HCT116 (cell line): Measurements from ENCODE around the gene POLR3G. TPM values are rescaled to one million over a fixed set of nuclear protein-coding genes. Genes with fewer than 3 reads are reported as not detected.

ENCODE experiments used
- ATAC-seq: fragments of 200-7000 bp; cut with Tn5 transposase; 2 replicates; pipeline ENCODE4 v1.9.1; 2020; ENCODE audit warnings: mild to moderate bottlenecking, moderate library complexity
- BruUV-seq: library from RNA; stranded (reverse); fragments of 400-500 nt; replicated peaks from 2 replicates; lab custom pipeline; 2021; lab: Mats Ljungman, UMichigan
- CTCF ChIA-PET: fragments of 300-600 bp; sonication (Branson Sonifier 250); formaldehyde crosslinking; loops from one replicate; lab custom pipeline; 2021; ENCODE audit warnings: antibody characterized with exemption; lab: Charles Lee
- POLR2A ChIA-PET: fragments of 300-600, 350-600 bp; sonication (Branson Sonifier 250); formaldehyde crosslinking; loops from one replicate; lab custom pipeline; 2021; ENCODE audit warnings: antibody characterized with exemption; lab: Charles Lee
- RAD21 ChIA-PET, 2 experiments: fragments of 300-600 bp; sonication (Branson Sonifier 250); formaldehyde crosslinking; loops; one replicate each; lab custom pipeline; 2023; ENCODE audit warnings: low total read pairs in 2 of 2; ENCODE audit not compliant: uncharacterized antibody in 2 of 2, unreplicated experiment in 2 of 2, low non-redundant PET in 1 of 2; lab: Charles Lee
- DNase-seq: peaks from one replicate; pipeline ENCODE4 v3.0.0-alpha.2; 2010; ENCODE audit warnings: low read depth, low spot score
- H2AFZ ChIP-seq: fragments of 200-600 bp; shearing (Covaris generic), sonication (generic); 2 replicates; pipeline ENCODE4 v1.6.1; 2017; ENCODE audit warnings: low read depth, mixed run types, mixed read lengths, antibody characterized with exemption, low read length; ENCODE audit not compliant: poor library complexity, severe bottlenecking
- H3K27ac ChIP-seq: 2 replicates; pipeline ENCODE4 v1.5.1; 2012; ENCODE audit warnings: low read depth, low read length
- H3K27me3 ChIP-seq: fragments of 200-600 bp; sonication (generic); 2 replicates; pipeline ENCODE4 v1.6.1; 2016; ENCODE audit warnings: mixed run types, low read length, mixed read lengths; ENCODE audit not compliant: insufficient read depth
- H3K36me3 ChIP-seq, 2 experiments: fragments of 200-500 bp in 1 of 2; fragments of 200-600 bp in 1 of 2; sonication (Bioruptor generic) in 1 of 2; sonication (generic) in 1 of 2; 2 replicates each; pipeline versions ENCODE4 v1.5.1 to v1.6.1; 2014 to 2016; ENCODE audit warnings: low read length in 2 of 2, inconsistent platforms in 1 of 2, mixed read lengths in 1 of 2, mixed run types in 1 of 2; ENCODE audit not compliant: insufficient read depth in 2 of 2, control insufficient read depth in 1 of 2
- H3K4me1 ChIP-seq, 2 experiments: fragments of 200-600 bp in 1 of 2; sonication (generic) in 1 of 2; 2 replicates each; pipeline versions ENCODE4 v1.5.1 to v1.6.1; 2012 to 2017; ENCODE audit warnings: low read length in 2 of 2, inconsistent platforms in 1 of 2, mild to moderate bottlenecking in 1 of 2, mixed read lengths in 1 of 2, mixed run types in 1 of 2, moderate library complexity in 1 of 2; ENCODE audit not compliant: insufficient read depth in 2 of 2, control insufficient read depth in 1 of 2
- H3K4me2 ChIP-seq: fragments of 200-600 bp; sonication (generic); 2 replicates; pipeline ENCODE4 v1.6.1; 2017; ENCODE audit warnings: mixed run types, low read length, mixed read lengths
- H3K4me3 ChIP-seq, 2 experiments: fragments of 200-600 bp in 1 of 2; sonication (generic) in 1 of 2; replicated peaks in 1 of 2; 2 replicates each; pipeline ENCODE4 v1.5.1; 2011 to 2016; ENCODE audit warnings: low read length in 2 of 2, control low read depth in 1 of 2, low read depth in 1 of 2, mild to moderate bottlenecking in 1 of 2, mixed read lengths in 1 of 2, mixed run types in 1 of 2
- H3K79me2 ChIP-seq: fragments of 200-600 bp; sonication (generic); 2 replicates; pipeline ENCODE4 v1.6.1; 2017; ENCODE audit warnings: mild to moderate bottlenecking, mixed run types, low read length, moderate library complexity, mixed read lengths; ENCODE audit not compliant: insufficient read depth
- H3K9ac ChIP-seq: fragments of 200-600 bp; sonication (generic); 2 replicates; pipeline ENCODE4 v1.6.1; 2016; ENCODE audit warnings: low read length, mixed read lengths
- H3K9me2 ChIP-seq: fragments of 200-600 bp; sonication (generic), shearing (Covaris generic); 2 replicates; pipeline ENCODE4 v1.6.1; 2017; ENCODE audit warnings: mixed run types, mild to moderate bottlenecking, moderate library complexity; ENCODE audit not compliant: insufficient read depth
- H3K9me3 ChIP-seq, 2 experiments: fragments of 200-500 bp in 1 of 2; fragments of 200-600 bp in 1 of 2; sonication (Bioruptor generic) in 1 of 2; sonication (generic) in 1 of 2; 2 replicates each; pipeline ENCODE4 v1.6.1; 2014 to 2017; ENCODE audit warnings: low read length in 2 of 2, mixed read lengths in 2 of 2, inconsistent platforms in 1 of 2, low read depth in 1 of 2, mild to moderate bottlenecking in 1 of 2, mixed run types in 1 of 2, moderate library complexity in 1 of 2; ENCODE audit not compliant: control insufficient read depth in 1 of 2, insufficient read depth in 1 of 2
- H4K20me1 ChIP-seq: fragments of 200-600 bp; sonication (generic), shearing (Covaris generic); 2 replicates; pipeline ENCODE4 v1.6.1; 2017; ENCODE audit warnings: mixed run types, mild to moderate bottlenecking, moderate library complexity; ENCODE audit not compliant: insufficient read depth
- ATF3 ChIP-seq: IDR thresholded peaks from 2 replicates; pipeline ENCODE4 v1.6.1; 2012
- CBX3 ChIP-seq: IDR thresholded peaks from 2 replicates; pipeline ENCODE4 v1.6.1; 2012; ENCODE audit warnings: low read depth
- CEBPB ChIP-seq: IDR thresholded peaks from 2 replicates; pipeline ENCODE4 v1.6.1; 2012; ENCODE audit warnings: low read depth
- POLR2A ChIP-seq: IDR thresholded peaks from 2 replicates; pipeline ENCODE4 v1.7.0; 2011; ENCODE audit warnings: borderline replicate concordance; ENCODE audit not compliant: insufficient read depth, insufficient read length; ENCODE audit errors: extremely low read depth
- POLR2AphosphoS5 ChIP-seq: IDR thresholded peaks from 2 replicates; pipeline ENCODE4 v1.6.1; 2011; ENCODE audit warnings: mild to moderate bottlenecking, low read depth, low read length, moderate library complexity
- RAD21 ChIP-seq: IDR thresholded peaks from 2 replicates; pipeline ENCODE4 v1.6.1; 2012; ENCODE audit warnings: low read depth, mild to moderate bottlenecking
- SIN3A ChIP-seq: IDR thresholded peaks from 2 replicates; pipeline ENCODE4 v1.6.1; 2012; ENCODE audit warnings: low read depth
- SP1 ChIP-seq: IDR thresholded peaks from 2 replicates; pipeline ENCODE4 v1.6.1; 2012; ENCODE audit warnings: low read depth
- SRF ChIP-seq: IDR thresholded peaks from 2 replicates; pipeline ENCODE4 v1.6.1; 2012; ENCODE audit warnings: low read depth
- TCF7L2 ChIP-seq: IDR thresholded peaks from 2 replicates; pipeline ENCODE4 v1.7.0; 2011; ENCODE audit warnings: borderline replicate concordance, inconsistent platforms; ENCODE audit not compliant: insufficient read depth, insufficient read length; ENCODE audit errors: extremely low read depth
- ZBTB33 ChIP-seq: IDR thresholded peaks from 2 replicates; pipeline ENCODE4 v1.6.1; 2011; ENCODE audit warnings: mild to moderate bottlenecking, low read length, moderate library complexity; ENCODE audit not compliant: insufficient replicate concordance; ENCODE audit errors: extremely low read depth
- ZNF274 ChIP-seq: fragments of 200-500 bp; sonication (Bioruptor generic); IDR thresholded peaks from 2 replicates; pipeline ENCODE4 v1.6.1; 2014; ENCODE audit warnings: mild to moderate bottlenecking, low read depth, low read length, inconsistent platforms
- intact Hi-C: fragments of 100-400 bp; cut with micrococcal nuclease; formaldehyde crosslinking; loops from 2 replicates; pipeline ENCODE4 v1.10.0; 2022
- total RNA-seq: library from RNA; stranded (reverse); gene quantifications from one replicate; pipeline ENCODE4 v1.2.1, GENCODE V29; 2021; ENCODE audit not compliant: unreplicated experiment
- TF ChIP-seq, protein P1 (sequence below): IDR thresholded peaks from 2 replicates; pipeline ENCODE4 v1.6.1; 2012; ENCODE audit warnings: low read depth
- TF ChIP-seq, protein P2 (sequence below): IDR thresholded peaks from 2 replicates; pipeline ENCODE4 v1.6.1; 2012
- TF ChIP-seq, protein P3 (sequence below), 3 experiments: fragments of 200-600 bp in 1 of 3; sonication (generic) in 1 of 3; IDR thresholded peaks in 2 of 3; conservative IDR thresholded peaks in 1 of 3; 2 replicates each; pipeline ENCODE4 v1.5.1; 2012 to 2017; ENCODE audit warnings: low read depth in 2 of 3, low read length in 2 of 3, antibody characterized with exemption in 1 of 3, borderline replicate concordance in 1 of 3, control low read depth in 1 of 3, mild to moderate bottlenecking in 1 of 3, mixed read lengths in 1 of 3, mixed run types in 1 of 3, moderate library complexity in 1 of 3; ENCODE audit not compliant: insufficient read depth in 1 of 3

POLR3G gene
- total RNA-seq, 1 experiment from 2014 or later = 44.8 TPM

- CTCF ChIA-PET = no interaction called here
- DNase-seq = no peak
Observed at GRCh38 chr5:90504743-90505142, 30.1 kb downstream of the POLR3G start.

More at GRCh38 chr5:90504743-90505142, 30.1 kb downstream of the POLR3G start:
- ATAC-seq = no peak
- Histone ChIP-seq H3K27ac (no peak overlapping the region), H3K4me1 (no peaks in the 10 kb centered on the region), H3K4me2 (no peak overlapping the region), H3K79me2 (no peaks in the 10 kb centered on the region), H3K36me3 (0 out of 4 replicates have a peak, but pooled peaks cover 0 to 5% of the 10 kb centered on the region in 2 experiments), H3K27me3 (no peaks in the 10 kb centered on the region), H3K9me3 (no peaks in the 10 kb centered on the region), H4K20me1 (no peaks in the 10 kb centered on the region), H3K4me3 (no peak overlapping the region), H3K9me2 (no peaks in the 10 kb centered on the region), H2AFZ (no peak overlapping the region), H3K9ac (no peak overlapping the region)
- TF ChIP-seq POLR2A (no peak), SIN3A (no peak), RAD21 (no peak), SRF (no peak), CEBPB (no peak), ATF3 (no peak), POLR2AphosphoS5 (no peak), CBX3 (no peak), SP1 (no peak), TCF7L2 (no peak), ZBTB33 (no peak), ZNF274 (no peak)
- TF ChIP-seq, protein P1, sequence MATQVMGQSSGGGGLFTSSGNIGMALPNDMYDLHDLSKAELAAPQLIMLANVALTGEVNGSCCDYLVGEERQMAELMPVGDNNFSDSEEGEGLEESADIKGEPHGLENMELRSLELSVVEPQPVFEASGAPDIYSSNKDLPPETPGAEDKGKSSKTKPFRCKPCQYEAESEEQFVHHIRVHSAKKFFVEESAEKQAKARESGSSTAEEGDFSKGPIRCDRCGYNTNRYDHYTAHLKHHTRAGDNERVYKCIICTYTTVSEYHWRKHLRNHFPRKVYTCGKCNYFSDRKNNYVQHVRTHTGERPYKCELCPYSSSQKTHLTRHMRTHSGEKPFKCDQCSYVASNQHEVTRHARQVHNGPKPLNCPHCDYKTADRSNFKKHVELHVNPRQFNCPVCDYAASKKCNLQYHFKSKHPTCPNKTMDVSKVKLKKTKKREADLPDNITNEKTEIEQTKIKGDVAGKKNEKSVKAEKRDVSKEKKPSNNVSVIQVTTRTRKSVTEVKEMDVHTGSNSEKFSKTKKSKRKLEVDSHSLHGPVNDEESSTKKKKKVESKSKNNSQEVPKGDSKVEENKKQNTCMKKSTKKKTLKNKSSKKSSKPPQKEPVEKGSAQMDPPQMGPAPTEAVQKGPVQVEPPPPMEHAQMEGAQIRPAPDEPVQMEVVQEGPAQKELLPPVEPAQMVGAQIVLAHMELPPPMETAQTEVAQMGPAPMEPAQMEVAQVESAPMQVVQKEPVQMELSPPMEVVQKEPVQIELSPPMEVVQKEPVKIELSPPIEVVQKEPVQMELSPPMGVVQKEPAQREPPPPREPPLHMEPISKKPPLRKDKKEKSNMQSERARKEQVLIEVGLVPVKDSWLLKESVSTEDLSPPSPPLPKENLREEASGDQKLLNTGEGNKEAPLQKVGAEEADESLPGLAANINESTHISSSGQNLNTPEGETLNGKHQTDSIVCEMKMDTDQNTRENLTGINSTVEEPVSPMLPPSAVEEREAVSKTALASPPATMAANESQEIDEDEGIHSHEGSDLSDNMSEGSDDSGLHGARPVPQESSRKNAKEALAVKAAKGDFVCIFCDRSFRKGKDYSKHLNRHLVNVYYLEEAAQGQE = no peak
- TF ChIP-seq, protein P2, sequence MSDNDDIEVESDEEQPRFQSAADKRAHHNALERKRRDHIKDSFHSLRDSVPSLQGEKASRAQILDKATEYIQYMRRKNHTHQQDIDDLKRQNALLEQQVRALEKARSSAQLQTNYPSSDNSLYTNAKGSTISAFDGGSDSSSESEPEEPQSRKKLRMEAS = no peak
- TF ChIP-seq, protein P3, sequence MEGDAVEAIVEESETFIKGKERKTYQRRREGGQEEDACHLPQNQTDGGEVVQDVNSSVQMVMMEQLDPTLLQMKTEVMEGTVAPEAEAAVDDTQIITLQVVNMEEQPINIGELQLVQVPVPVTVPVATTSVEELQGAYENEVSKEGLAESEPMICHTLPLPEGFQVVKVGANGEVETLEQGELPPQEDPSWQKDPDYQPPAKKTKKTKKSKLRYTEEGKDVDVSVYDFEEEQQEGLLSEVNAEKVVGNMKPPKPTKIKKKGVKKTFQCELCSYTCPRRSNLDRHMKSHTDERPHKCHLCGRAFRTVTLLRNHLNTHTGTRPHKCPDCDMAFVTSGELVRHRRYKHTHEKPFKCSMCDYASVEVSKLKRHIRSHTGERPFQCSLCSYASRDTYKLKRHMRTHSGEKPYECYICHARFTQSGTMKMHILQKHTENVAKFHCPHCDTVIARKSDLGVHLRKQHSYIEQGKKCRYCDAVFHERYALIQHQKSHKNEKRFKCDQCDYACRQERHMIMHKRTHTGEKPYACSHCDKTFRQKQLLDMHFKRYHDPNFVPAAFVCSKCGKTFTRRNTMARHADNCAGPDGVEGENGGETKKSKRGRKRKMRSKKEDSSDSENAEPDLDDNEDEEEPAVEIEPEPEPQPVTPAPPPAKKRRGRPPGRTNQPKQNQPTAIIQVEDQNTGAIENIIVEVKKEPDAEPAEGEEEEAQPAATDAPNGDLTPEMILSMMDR (IDR thresholded peaks at IDR 0.05 in 2 of 3, conservative IDR thresholded peaks at IDR 0.05 in 1 of 3; ENCODE audit: borderline replicate concordance in 1 of 3, insufficient read depth in 1 of 3, low read depth in 2 of 3, low read length in 2 of 3) = no peak
- ChIA-PET RAD21 (no interaction called here), POLR2A (no interaction called here)
- intact Hi-C loops = no loop called here
- BruUV-seq = no TSS peak
